Astrocyte (in vitro differentiated cells and primary cell): ENCODE measurements around the gene ATXN7. TPM values are rescaled to one million over a fixed set of nuclear protein-coding genes. Genes with fewer than 3 reads are reported as not detected.

Experiments used
- DNase-seq: peaks from one replicate; pipeline ENCODE4 v3.0.0-alpha.2; 2010; ENCODE audit warnings: low read depth
- FAIRE-seq: peaks from 2 replicates; lab custom pipeline; 2011; peaks lifted over from hg19 to GRCh38; lab: Jason Lieb, UNC
- H2AFZ ChIP-seq: 2 replicates; pipeline ENCODE4 v1.6.0; 2012; ENCODE audit warnings: low read depth, low read length, inconsistent platforms
- H3K27ac ChIP-seq: 2 replicates; pipeline ENCODE4 v1.5.1; 2011; ENCODE audit warnings: low read depth, low read length, inconsistent platforms
- H3K27me3 ChIP-seq: 2 replicates; pipeline ENCODE4 v1.6.0; 2011; ENCODE audit warnings: low read length, inconsistent platforms; ENCODE audit not compliant: insufficient read depth
- H3K36me3 ChIP-seq: 2 replicates; pipeline ENCODE4 v1.5.1; 2011; ENCODE audit warnings: low read length, inconsistent platforms; ENCODE audit not compliant: insufficient read depth
- H3K4me1 ChIP-seq: 2 replicates; pipeline ENCODE4 v1.5.1; 2011; ENCODE audit warnings: low read length, inconsistent platforms; ENCODE audit not compliant: insufficient read depth
- H3K4me2 ChIP-seq: 2 replicates; pipeline ENCODE4 v1.6.0; 2012; ENCODE audit warnings: low read length, inconsistent platforms
- H3K4me3 ChIP-seq: 2 replicates; pipeline ENCODE4 v1.5.1; 2011; ENCODE audit warnings: low read depth, mild to moderate bottlenecking, low read length, inconsistent platforms; ENCODE audit not compliant: insufficient read depth
- H3K79me2 ChIP-seq: 2 replicates; pipeline ENCODE4 v1.6.0; 2012; ENCODE audit warnings: mild to moderate bottlenecking, low read length, inconsistent platforms; ENCODE audit not compliant: insufficient read depth
- H3K9ac ChIP-seq: 2 replicates; pipeline ENCODE4 v1.6.0; 2012; ENCODE audit warnings: mild to moderate bottlenecking, low read length, inconsistent platforms
- H3K9me3 ChIP-seq: 2 replicates; pipeline ENCODE4 v1.5.1; 2012; ENCODE audit warnings: low read depth, mild to moderate bottlenecking, low read length, inconsistent platforms; ENCODE audit not compliant: insufficient read depth
- H4K20me1 ChIP-seq: 2 replicates; pipeline ENCODE4 v1.6.0; 2012; ENCODE audit warnings: low read length, inconsistent platforms; ENCODE audit not compliant: insufficient read depth
- H3K27ac Mint-ChIP-seq: one replicate; pipeline ENCODE4 v1.8.0; 2021; ENCODE audit warnings: mild to moderate bottlenecking, mixed read lengths; ENCODE audit not compliant: unreplicated experiment
- H3K27me3 Mint-ChIP-seq: one replicate; pipeline ENCODE4 v1.8.0; 2021; ENCODE audit warnings: low read depth, mixed read lengths; ENCODE audit not compliant: unreplicated experiment
- H3K36me3 Mint-ChIP-seq: one replicate; pipeline ENCODE4 v1.8.0; 2021; ENCODE audit warnings: low read depth, mixed read lengths; ENCODE audit not compliant: unreplicated experiment
- H3K4me1 Mint-ChIP-seq: one replicate; pipeline ENCODE4 v1.8.0; 2021; ENCODE audit warnings: low read depth, mixed read lengths; ENCODE audit not compliant: unreplicated experiment
- H3K4me3 Mint-ChIP-seq: one replicate; pipeline ENCODE4 v1.8.0; 2021; ENCODE audit warnings: mild to moderate bottlenecking, moderate library complexity, mixed read lengths; ENCODE audit not compliant: unreplicated experiment
- H3K9me3 Mint-ChIP-seq: one replicate; pipeline ENCODE4 v1.8.0; 2021; ENCODE audit warnings: mild to moderate bottlenecking, mixed read lengths; ENCODE audit not compliant: unreplicated experiment
- CTCF ChIP-seq: IDR thresholded peaks from 2 replicates; pipeline ENCODE4 v1.5.1; 2011; ENCODE audit warnings: low read depth, mild to moderate bottlenecking, inconsistent platforms, low read length, moderate library complexity; ENCODE audit not compliant: insufficient read depth
- EZH2 ChIP-seq: IDR thresholded peaks from 2 replicates; pipeline ENCODE4 v1.6.1; 2012; ENCODE audit warnings: mild to moderate bottlenecking, low read length, inconsistent platforms; ENCODE audit not compliant: insufficient read depth
- total RNA-seq: library from RNA; stranded (reverse); gene quantifications from 2 replicates; pipeline ENCODE4 v1.2.1, GENCODE V29; 2021

The ATXN7 gene
- total RNA-seq, 1 donor from 2014 or later, result 17.6 TPM

GRCh38 chr3:63909431-63909830, 45.8 kb downstream of the ATXN7 start:
- peaks cover 3% of the 10 kb centered on the region for H3K36me3 Mint-ChIP-seq
- H3K4me1 Mint-ChIP-seq, result peaks cover 15% of the 10 kb centered on the region
- no peaks in the 10 kb centered on the region for H3K27me3 ChIP-seq
- H3K4me1 ChIP-seq, result peaks cover 22% of the 10 kb centered on the region
- H3K9me3 Mint-ChIP-seq, result no peaks in the 10 kb centered on the region
- H3K27ac Mint-ChIP-seq, result no peak overlapping the region
- H3K27me3 Mint-ChIP-seq, result no peaks in the 10 kb centered on the region
- H4K20me1 ChIP-seq, result peaks cover 29% of the 10 kb centered on the region
- FAIRE-seq, result no peak
- H3K4me3 Mint-ChIP-seq, result no peak overlapping the region
- H3K4me3 ChIP-seq, result no peak overlapping the region
- no peaks in the 10 kb centered on the region for H3K9me3 ChIP-seq
- no peak for DNase-seq
- H3K9ac ChIP-seq, result no peak overlapping the region
- no peak overlapping the region for H2AFZ ChIP-seq
- H3K79me2 ChIP-seq, result peaks cover 12% of the 10 kb centered on the region
- no peak overlapping the region for H3K4me2 ChIP-seq
- H3K27ac ChIP-seq, result no peak overlapping the region
- TF ChIP-seq EZH2, result no peak
- no peak for TF ChIP-seq CTCF
- H3K36me3 ChIP-seq, result no peaks in the 10 kb centered on the region

- H4K20me1 ChIP-seq, result peaks cover 33% of the 10 kb centered on the region
- no peaks in the 10 kb centered on the region for H3K9me3 ChIP-seq
- FAIRE-seq (no peak), DNase-seq (no peak)
- Mint-ChIP-seq H3K9me3 (no peaks in the 10 kb centered on the region), H3K27me3 (no peaks in the 10 kb centered on the region), H3K36me3 (no peaks in the 10 kb centered on the region), H3K4me1 (peaks cover 15% of the 10 kb centered on the region), H3K27ac (no peak overlapping the region), H3K4me3 (no peak overlapping the region)
- peaks cover under 1% of the 10 kb centered on the region for H3K36me3 ChIP-seq
- H3K9ac ChIP-seq, result no peak overlapping the region
- H3K79me2 ChIP-seq, result peaks cover 18% of the 10 kb centered on the region
- H3K27ac ChIP-seq, result no peak overlapping the region
- no peak overlapping the region for H3K4me2 ChIP-seq
- no peak overlapping the region for H2AFZ ChIP-seq
- no peak overlapping the region for H3K4me3 ChIP-seq
- H3K4me1 ChIP-seq, result peaks cover 22% of the 10 kb centered on the region
- no peaks in the 10 kb centered on the region for H3K27me3 ChIP-seq
- TF ChIP-seq CTCF, result no peak
- TF ChIP-seq EZH2, result no peak
These were observed 46.3 kb downstream of the ATXN7 start for GRCh38 chr3:63910001-63910400.

GRCh38 chr3:63910891-63911290, 47.2 kb downstream of the ATXN7 start:
- FAIRE-seq, result no peak
- peak overlapping the region; percentile 90 for H3K4me2 ChIP-seq
- no peak overlapping the region for H2AFZ ChIP-seq
- peaks cover 3% of the 10 kb centered on the region for H3K36me3 ChIP-seq
- H3K27ac ChIP-seq, result peak overlapping the region; percentile 88
- Mint-ChIP-seq H3K4me3 (peak overlapping the region; percentile 92), H3K27ac (peak overlapping the region; percentile 85), H3K27me3 (no peaks in the 10 kb centered on the region), H3K9me3 (no peaks in the 10 kb centered on the region), H3K4me1 (peaks cover 15% of the 10 kb centered on the region), H3K36me3 (no peaks in the 10 kb centered on the region)
- H3K4me1 ChIP-seq, result peaks cover 22% of the 10 kb centered on the region
- H3K9me3 ChIP-seq, result no peaks in the 10 kb centered on the region
- TF ChIP-seq CTCF (no peak), EZH2 (no peak)
- peak overlapping the region; percentile 88 for H3K9ac ChIP-seq
- peaks cover 33% of the 10 kb centered on the region for H4K20me1 ChIP-seq
- peak overlapping the region; percentile 73 for H3K4me3 ChIP-seq
- H3K27me3 ChIP-seq, result no peaks in the 10 kb centered on the region
- peak; percentile 38 for DNase-seq
- H3K79me2 ChIP-seq, result peaks cover 26% of the 10 kb centered on the region
